SK-N-MC (cell line): ENCODE results near the gene CAPRIN1.
"Not testable (repeated sequence)": the region's sequence is repeated elsewhere in the genome, so short reads cannot be mapped to it uniquely, and the experiment has no call there.

Experiments
- EZH2 ChIP-seq: fragments of 200-600 bp; sonication (generic); IDR thresholded peaks from one replicate; pipeline ENCODE4 v1.6.1; 2017; ENCODE audit warnings: antibody characterized with exemption
- FOXP2 ChIP-seq: optimal IDR thresholded peaks from 2 replicates; pipeline ENCODE3; 2011; ENCODE audit warnings: mild to moderate bottlenecking, moderate library complexity; ENCODE audit not compliant: insufficient read depth; ENCODE audit errors: extremely low read length, control extremely low read depth
- POLR2AphosphoS5 ChIP-seq: IDR thresholded peaks from 2 replicates; pipeline ENCODE4 v1.6.1; 2012; ENCODE audit warnings: mild to moderate bottlenecking, low read depth, low read length, borderline replicate concordance

DNA sequence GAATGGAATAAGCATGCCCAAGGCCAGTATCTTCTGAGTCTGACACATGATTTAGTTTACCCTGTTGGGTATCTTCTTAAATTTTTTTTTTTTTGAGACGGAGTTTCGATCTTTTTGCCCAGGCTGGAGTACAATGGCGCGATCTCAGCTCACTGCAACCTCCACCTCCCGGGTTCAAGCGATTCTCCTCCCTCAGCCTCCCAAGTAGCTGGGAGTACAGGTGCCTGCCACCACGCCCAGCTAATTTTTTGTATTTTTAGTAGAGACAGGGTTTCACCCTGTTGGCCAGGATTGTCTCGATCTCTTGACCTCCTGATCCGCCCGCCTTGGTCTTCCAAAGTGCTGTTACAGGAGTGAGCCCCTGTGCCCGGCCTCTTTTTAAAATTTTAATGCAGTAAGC lies 2.8 kb downstream of the CAPRIN1 start:
- not testable (repeated sequence) for TF ChIP-seq FOXP2, POLR2AphosphoS5, EZH2
